B cell (primary cell): Measurements from ENCODE around the gene NTNG1. TPM values are rescaled to one million over a fixed set of nuclear protein-coding genes. Genes with fewer than 3 reads are reported as not detected.

Source experiments
- ATAC-seq: fragments of 200-7000 bp; cut with Tn5 transposase; one replicate; pipeline ENCODE4 v1.10.0; 2021; ENCODE audit warnings: low read depth, mild to moderate bottlenecking, moderate number of reproducible peaks, moderate library complexity
- CTCF ChIA-PET: fragments of 350-600 bp; sonication (Branson Sonifier 250); formaldehyde crosslinking; loops from one replicate; lab custom pipeline; 2021; ENCODE audit warnings: antibody characterized with exemption, inconsistent platforms; lab: Charles Lee
- POLR2A ChIA-PET: fragments of 350-600 bp; sonication (Branson Sonifier 250); formaldehyde crosslinking; loops from one replicate; lab custom pipeline; 2021; ENCODE audit warnings: antibody characterized with exemption; lab: Charles Lee
- DNase-seq: peaks from one replicate; pipeline ENCODE4 v3.0.0; 2013
- H2AFZ ChIP-seq: 2 replicates; pipeline ENCODE4 v1.6.1; 2012; ENCODE audit warnings: mild to moderate bottlenecking, low read depth, low read length; ENCODE audit not compliant: insufficient read depth, poor library complexity, severe bottlenecking
- H3K27ac ChIP-seq, 2 donors: 1 replicate in 1 of 2; 2 replicates in 1 of 2; pipeline ENCODE4 v1.5.1; 2012 to 2013; ENCODE audit warnings: low read length in 2 of 2, mild to moderate bottlenecking in 2 of 2, moderate library complexity in 1 of 2
- H3K27me3 ChIP-seq, 4 experiments: fragments of 200-600 bp in 1 of 4; sonication (generic) in 1 of 4; replicated peaks in 1 of 4; 1 replicate in 2 of 4; 2 replicates in 2 of 4; pipeline versions ENCODE4 v1.6.1 to v1.7.0; 2013 to 2016; ENCODE audit warnings: low read length in 3 of 4, mild to moderate bottlenecking in 2 of 4, mixed read lengths in 1 of 4, moderate library complexity in 1 of 4; ENCODE audit not compliant: insufficient read depth in 4 of 4, control insufficient read depth in 3 of 4; ENCODE audit errors: control extremely low read depth in 1 of 4
- H3K36me3 ChIP-seq, 2 experiments: replicated peaks in 1 of 2; 1 replicate in 1 of 2; 2 replicates in 1 of 2; pipeline versions ENCODE4 v1.6.1 to v1.7.1; 2013; ENCODE audit warnings: low read length in 1 of 2; ENCODE audit not compliant: insufficient read depth in 2 of 2, control insufficient read depth in 1 of 2; ENCODE audit errors: control extremely low read depth in 1 of 2, extremely low read depth in 1 of 2
- H3K4me1 ChIP-seq, 2 donors: fragments of 200-600 bp in 1 of 2; sonication (generic) in 1 of 2; 1 replicate in 1 of 2; 2 replicates in 1 of 2; pipeline versions ENCODE4 v1.5.1 to v1.6.1; 2013 to 2017; ENCODE audit warnings: low read length in 2 of 2; ENCODE audit not compliant: control insufficient read depth in 2 of 2, insufficient read depth in 2 of 2
- H3K4me2 ChIP-seq: replicated peaks from 2 replicates; pipeline ENCODE3; 2012; ENCODE audit warnings: mild to moderate bottlenecking, low read depth, low read length; ENCODE audit not compliant: poor library complexity, severe bottlenecking
- H3K4me3 ChIP-seq, 5 experiments: fragments of 200-600 bp in 1 of 5; sonication (generic) in 1 of 5; 1 replicate in 3 of 5; 2 replicates in 2 of 5; pipeline versions ENCODE4 v1.5.1 to v1.7.0; 2011 to 2016; ENCODE audit warnings: low read length in 4 of 5, mild to moderate bottlenecking in 4 of 5, low read depth in 2 of 5, control low read depth in 1 of 5, moderate library complexity in 1 of 5; ENCODE audit not compliant: insufficient read depth in 1 of 5; ENCODE audit errors: control extremely low read depth in 1 of 5, extremely low read depth in 1 of 5
- H3K79me2 ChIP-seq: fragments of 200-600 bp; sonication (generic); one replicate; pipeline ENCODE4 v1.6.0; 2016; ENCODE audit warnings: low read length; ENCODE audit not compliant: control insufficient read depth, insufficient read depth
- H3K9ac ChIP-seq: fragments of 200-600 bp; sonication (generic); 2 replicates; pipeline ENCODE4 v1.6.1; 2017; ENCODE audit warnings: mild to moderate bottlenecking, low read length, moderate library complexity
- H3K9me3 ChIP-seq, 3 donors: one replicate each; pipeline versions ENCODE4 v1.6.1 to v1.7.1; 2013; ENCODE audit warnings: low read length in 2 of 3; ENCODE audit not compliant: control insufficient read depth in 2 of 3, insufficient read depth in 1 of 3; ENCODE audit errors: control extremely low read depth in 1 of 3
- H4K20me1 ChIP-seq: 2 replicates; pipeline ENCODE4 v1.6.0; 2012; ENCODE audit warnings: mild to moderate bottlenecking, low read length; ENCODE audit not compliant: insufficient read depth, control insufficient read depth, poor library complexity, severe bottlenecking
- H3K27ac Mint-ChIP-seq: one replicate; pipeline ENCODE4 v1.8.0; 2021; ENCODE audit warnings: mixed read lengths
- H3K27me3 Mint-ChIP-seq: one replicate; pipeline ENCODE4 v1.8.0; 2021; ENCODE audit warnings: mixed read lengths
- H3K4me1 Mint-ChIP-seq: one replicate; pipeline ENCODE4 v1.8.0; 2021; ENCODE audit warnings: mixed read lengths
- H3K4me3 Mint-ChIP-seq: one replicate; pipeline ENCODE4 v1.8.0; 2021; ENCODE audit warnings: mixed read lengths
- H3K9me3 Mint-ChIP-seq: one replicate; pipeline ENCODE4 v1.8.0; 2022; ENCODE audit warnings: mixed read lengths; ENCODE audit not compliant: insufficient read depth
- CTCF ChIP-seq: fragments of 200-600 bp; IDR thresholded peaks from one replicate; pipeline ENCODE4 v1.8.0; 2022; ENCODE audit warnings: antibody characterized with exemption, mild to moderate bottlenecking
- EZH2 ChIP-seq: IDR thresholded peaks from 2 replicates; pipeline ENCODE4 v1.6.1; 2012; ENCODE audit warnings: borderline replicate concordance, low read depth, mild to moderate bottlenecking, moderate library complexity, low read length; ENCODE audit not compliant: insufficient read depth, poor library complexity, severe bottlenecking
- WGBS: methylation state at CpG from one replicate; pipeline ENCODE4 v1.1.5; 2013; ENCODE audit warnings: missing lambda C conversion rate; ENCODE audit not compliant: insufficient coverage; 5-methylcytosine and 5-hydroxymethylcytosine counted together
- intact Hi-C: fragments of 100-400 bp; cut with micrococcal nuclease; formaldehyde crosslinking; loops from one replicate; pipeline ENCODE4 v1.10.0; 2022
- polyA plus RNA-seq: library from polyadenylated mRNA; depleted of rRNA; stranded (reverse); fragments of >200 nt; gene quantifications from 2 replicates; pipeline ENCODE4 v1.2.3, GENCODE V29; 2012
- total RNA-seq, 2 donors: library from RNA; stranded (reverse); fragments of 120-200 nt in 1 of 2; gene quantifications; 1 replicate in 1 of 2; 2 replicates in 1 of 2; pipeline versions ENCODE4 v1.2.3 to v1.2.4, GENCODE V29; 2013 to 2022

The NTNG1 gene
- total and polyA plus RNA-seq, 2 donors (not counting 1 experiment from before 2014, with no cell fraction given): 2.8 to 3.7 TPM

GRCh38 chr1:107315652-107316051 is 174.8 kb downstream of the NTNG1 start:
- no peak overlapping the region for H3K4me2 ChIP-seq
- WGBS: no CpG with 5 or more reads among the region's 1 CpG
- no peaks in the 10 kb centered on the region for H3K9me3 ChIP-seq
- DNase-seq: no peak
- H3K4me3 ChIP-seq: no peak overlapping the region
- H4K20me1 ChIP-seq: no peaks in the 10 kb centered on the region
- POLR2A ChIA-PET: no interaction called here
- no peaks in the 10 kb centered on the region for H3K79me2 ChIP-seq
- TF ChIP-seq CTCF (no peak), EZH2 (no peak)
- H3K27me3 ChIP-seq: peaks cover 0 to 3% (median 0%) of the 10 kb centered on the region in 4 experiments
- no peaks in the 10 kb centered on the region for H3K4me1 ChIP-seq
- no peak for ATAC-seq
- CTCF ChIA-PET: no interaction called here
- H3K27ac ChIP-seq: no peak overlapping the region
- Mint-ChIP-seq H3K4me1 (peaks cover 3% of the 10 kb centered on the region), H3K27ac (no peak overlapping the region), H3K27me3 (no peaks in the 10 kb centered on the region), H3K4me3 (no peak overlapping the region), H3K9me3 (no peaks in the 10 kb centered on the region)
- intact Hi-C loops: no loop called here
- no peak overlapping the region for H3K9ac ChIP-seq
- H2AFZ ChIP-seq: no peak overlapping the region
- no peaks in the 10 kb centered on the region for H3K36me3 ChIP-seq

- H3K4me2 ChIP-seq: no peak overlapping the region
- H3K9me3 ChIP-seq: no peaks in the 10 kb centered on the region
- peaks cover 15% of the 10 kb centered on the region for H3K4me1 Mint-ChIP-seq
- H3K9me3 Mint-ChIP-seq: no peaks in the 10 kb centered on the region
- ATAC-seq (no peak), DNase-seq (no peak)
- H3K27me3 Mint-ChIP-seq: no peaks in the 10 kb centered on the region
- H3K9ac ChIP-seq: no peak overlapping the region
- ChIA-PET CTCF (interaction anchor here (1.6 kb wide), 1 partner anchor 210 kb away, joined by 4 read pairs; no protein-coding TSS in a partner anchor), POLR2A (no interaction called here)
- TF ChIP-seq EZH2 (no peak), CTCF (no peak)
- H2AFZ ChIP-seq: no peak overlapping the region
- H3K79me2 ChIP-seq: no peaks in the 10 kb centered on the region
- peaks cover 0 to 3% (median 0%) of the 10 kb centered on the region in 4 experiments for H3K27me3 ChIP-seq
- no CpG with 5 or more reads among the region's 2 CpGs for WGBS
- no peak overlapping the region for H3K27ac ChIP-seq
- no peaks in the 10 kb centered on the region for H3K4me1 ChIP-seq
- H4K20me1 ChIP-seq: no peaks in the 10 kb centered on the region
- intact Hi-C loops: no loop called here
- no peak overlapping the region for H3K4me3 ChIP-seq
- H3K36me3 ChIP-seq: no peaks in the 10 kb centered on the region
- no peak overlapping the region for H3K4me3 Mint-ChIP-seq
- no peak overlapping the region for H3K27ac Mint-ChIP-seq
These were observed 178.1 kb downstream of the NTNG1 start for GRCh38 chr1:107318932-107319331.
